ENCODE results near the gene CD177.

CD177 gene

GRCh38 chr19:43354305-43354627 lies 780 bp downstream of the CD177 start:
- no peak for TF ChIP-seq CTCF (IDR thresholded peaks at IDR 0.05)

- no peak for TF ChIP-seq CTCF (IDR thresholded peaks at IDR 0.05)
Measured at GRCh38 chr19:43362179-43362578, 8.7 kb downstream of the CD177 start.

- no peak for TF ChIP-seq CTCF (IDR thresholded peaks at IDR 0.05)
Measured at GRCh38 chr19:43362745-43363144, 9.3 kb downstream of the CD177 start.

- TF ChIP-seq CTCF (IDR thresholded peaks at IDR 0.05) = no peak
Measured at GRCh38 chr19:43367822-43368221, 14.3 kb downstream of the CD177 start.

GRCh38 chr19:43371909-43372308 lies 18.4 kb downstream of the CD177 start:
- no peak for TF ChIP-seq CTCF (IDR thresholded peaks at IDR 0.05)

GRCh38 chr19:43372462-43372861 lies 19.0 kb downstream of the CD177 start:
- no peak for TF ChIP-seq CTCF (IDR thresholded peaks at IDR 0.05)

GRCh38 chr19:43380008-43380407 lies 26.5 kb downstream of the CD177 start:
- no peak for TF ChIP-seq CTCF (IDR thresholded peaks at IDR 0.05)

- no peak for TF ChIP-seq CTCF (IDR thresholded peaks at IDR 0.05)
Measured at GRCh38 chr19:43380771-43381386, 27.4 kb downstream of the CD177 start.
